HepG2 (cell line): ENCODE results near the gene FBP1. TPM values are rescaled to one million over a fixed set of nuclear protein-coding genes. Genes with fewer than 3 reads are reported as not detected.
A peak's percentile ranks its signal among the peaks of the same experiment; 100 is the strongest.

ENCODE experiments used
- ATAC-seq: fragments of 200-7000 bp; cut with Tn5 transposase; 3 replicates; pipeline ENCODE4 v1.9.1; 2020; ENCODE audit warnings: mild to moderate bottlenecking, moderate library complexity
- BruUV-seq: library from RNA; stranded (reverse); fragments of 400-500 nt; replicated peaks from 2 replicates; lab custom pipeline; 2021; lab: Mats Ljungman, UMichigan
- CTCF ChIA-PET: fragments of 300-600 bp; formaldehyde crosslinking; extraction: SDS; loops from one replicate; lab custom pipeline; 2021; ENCODE audit warnings: low total read pairs, inconsistent platforms, low intra/inter-chr PET ratio; lab: Yijun Ruan, JAX
- POLR2A ChIA-PET: fragments of 350-600 bp; sonication (Branson Sonifier 250); formaldehyde crosslinking; loops from one replicate; lab custom pipeline; 2020; ENCODE audit warnings: antibody characterized with exemption, inconsistent platforms; lab: Yijun Ruan, JAX
- DNase-seq: peaks from one replicate; pipeline ENCODE4 v3.0.0-alpha.2; 2015; ENCODE audit warnings: low spot score
- FAIRE-seq: peaks from 3 replicates; lab custom pipeline; 2011; peaks lifted over from hg19 to GRCh38; lab: Jason Lieb, UNC
- H2AFZ ChIP-seq: one replicate; pipeline ENCODE4 v1.6.1; 2011; ENCODE audit warnings: low read length, inconsistent platforms
- H3K27ac ChIP-seq: fragments of 300-600 bp; 3 replicates; pipeline ENCODE4 v1.8.0; 2011; ENCODE audit warnings: mixed run types, mild to moderate bottlenecking, mixed read lengths, low read length, inconsistent platforms; ENCODE audit not compliant: insufficient read depth; ENCODE audit errors: extremely low read length
- H3K27me3 ChIP-seq, 2 experiments: fragments of 200-600 bp in 1 of 2; 2 replicates in 1 of 2; 3 replicates in 1 of 2; pipeline versions ENCODE4 v1.6.0 to v1.8.0; 2011; ENCODE audit warnings: low read length in 2 of 2, mild to moderate bottlenecking in 2 of 2, moderate library complexity in 2 of 2, inconsistent platforms in 1 of 2; ENCODE audit not compliant: insufficient read depth in 2 of 2, control insufficient read depth in 1 of 2
- H3K36me3 ChIP-seq, 2 experiments: fragments of 200-600 bp in 1 of 2; replicated peaks in 1 of 2; 2 replicates in 1 of 2; 3 replicates in 1 of 2; pipeline versions ENCODE4 v1.5.1 to v1.8.0; 2011; ENCODE audit warnings: low read length in 2 of 2, inconsistent platforms in 1 of 2; ENCODE audit not compliant: insufficient read depth in 2 of 2, control insufficient read depth in 1 of 2
- H3K4me1 ChIP-seq: 2 replicates; pipeline ENCODE4 v1.5.1; 2012; ENCODE audit warnings: low read length, inconsistent platforms; ENCODE audit not compliant: insufficient read depth
- H3K4me2 ChIP-seq: 2 replicates; pipeline ENCODE4 v1.6.0; 2011; ENCODE audit warnings: low read depth, low read length, inconsistent platforms
- H3K4me3 ChIP-seq, 3 experiments: fragments of 200-600 bp in 1 of 3; sonication (generic), shearing (Covaris generic) in 1 of 3; replicated peaks in 1 of 3; 2 replicates each; pipeline ENCODE4 v1.5.1; 2011 to 2016; ENCODE audit warnings: low read length in 3 of 3, inconsistent platforms in 2 of 3, low read depth in 2 of 3, mild to moderate bottlenecking in 2 of 3, control low read depth in 1 of 3, mixed read lengths in 1 of 3; ENCODE audit not compliant: insufficient read depth in 1 of 3
- H3K79me2 ChIP-seq: one replicate; pipeline ENCODE4 v1.6.1; 2011; ENCODE audit warnings: low read length, inconsistent platforms; ENCODE audit not compliant: insufficient read depth
- H3K9ac ChIP-seq: 2 replicates; pipeline ENCODE4 v1.6.0; 2011; ENCODE audit warnings: mild to moderate bottlenecking, low read depth, low read length, inconsistent platforms; ENCODE audit not compliant: insufficient read depth
- H3K9me3 ChIP-seq: 2 replicates; pipeline ENCODE4 v1.5.1; 2012; ENCODE audit warnings: mild to moderate bottlenecking, low read length
- H4K20me1 ChIP-seq: 2 replicates; pipeline ENCODE4 v1.6.0; 2011; ENCODE audit warnings: inconsistent platforms, mild to moderate bottlenecking, low read length, moderate library complexity; ENCODE audit not compliant: insufficient read depth
- MAFK ChIP-seq, 2 experiments: IDR thresholded peaks in 1 of 2; conservative IDR thresholded peaks in 1 of 2; 2 replicates each; pipeline ENCODE4 v1.6.1; 2011; ENCODE audit warnings: improper control_type of control experiment in 2 of 2, low read length in 2 of 2
- NFYB ChIP-seq: sonication (generic); formaldehyde crosslinking; IDR thresholded peaks from 2 replicates; pipeline ENCODE4 v1.4.0; 2020; ENCODE audit warnings: missing genetic modification reagents
- SRSF9 ChIP-seq: fragments of 200-400 bp; formaldehyde crosslinking; IDR thresholded peaks from 2 replicates; pipeline ENCODE4 v1.6.1; 2018; ENCODE audit warnings: borderline replicate concordance, mild to moderate bottlenecking, low read depth, low read length; ENCODE audit not compliant: insufficient read depth, poor library complexity, severe bottlenecking
- ZKSCAN5 ChIP-seq: sonication (generic); formaldehyde crosslinking; IDR thresholded peaks from 2 replicates; pipeline ENCODE4 v1.5.1; 2020; ENCODE audit warnings: mild to moderate bottlenecking, missing genetic modification reagents
- ZNF460 ChIP-seq: sonication (generic); formaldehyde crosslinking; IDR thresholded peaks from 2 replicates; pipeline ENCODE4 v1.5.1; 2020; ENCODE audit warnings: missing genetic modification reagents, mild to moderate bottlenecking, borderline replicate concordance
- WGBS: methylation state at CpG from one replicate; pipeline ENCODE4 v1.1.6; 2017; ENCODE audit warnings: low lambda C conversion rate; 5-methylcytosine and 5-hydroxymethylcytosine counted together
- in situ Hi-C: cut with HindIII; loops from 2 replicates; pipeline ENCODE4 v1.10.0; 2017; ENCODE audit warnings: low pct_unique_long_range_greater_than_20kb; ENCODE audit not compliant: extremely low pct_ligation_motif_present
- intact Hi-C: fragments of 100-400 bp; cut with micrococcal nuclease; formaldehyde crosslinking; loops from one replicate; pipeline ENCODE4 v1.10.0; 2022; ENCODE audit not compliant: unreplicated experiment
- polyA plus RNA-seq, 8 experiments: library from polyadenylated mRNA; depleted of rRNA in 3 of 8; stranded (reverse) in 7 of 8; unstranded in 1 of 8; fragments of >200 nt; fragmentation: Illumina TruSeq in 4 of 8; extraction: Trizol in 4 of 8; gene quantifications; 2 replicates each; pipeline versions ENCODE4 v1.2.1 to v1.2.3, GENCODE V29; 2011 to 2016; ENCODE audit warnings: low read depth in 4 of 8, missing spikeins in 1 of 8, mixed read lengths in 1 of 8; ENCODE audit not compliant: insufficient read depth in 1 of 8
- total RNA-seq, 5 experiments: library from RNA; depleted of rRNA; stranded (reverse); fragments of >200 nt; fragmentation: Illumina TruSeq; extraction: Trizol; gene quantifications; 2 replicates each; pipeline ENCODE4 v1.2.3, GENCODE V29; 2016; ENCODE audit warnings: low read depth in 1 of 5

The FBP1 gene
- total and polyA plus RNA-seq, 2 of the 13 experiments (the other 11 are each of a cell fraction or from before 2014, with no cell fraction given): 0.29 to 0.53 TPM

GRCh38 chr9:94676446-94677131 lies 37.3 kb upstream of the FBP1 start:
- ATAC-seq (no peak), DNase-seq (no peak), FAIRE-seq (no peak)
- Histone ChIP-seq H3K4me1 (peaks cover 20% of the 10 kb centered on the region), H3K9me3 (no peaks in the 10 kb centered on the region), H3K27me3 (no peaks in the 10 kb centered on the region), H3K4me3 (no peak overlapping the region), H3K27ac (no peak overlapping the region), H3K79me2 (no peaks in the 10 kb centered on the region), H3K9ac (no peak overlapping the region), H2AFZ (no peak overlapping the region), H3K4me2 (no peak overlapping the region), H3K36me3 (no peaks in the 10 kb centered on the region), H4K20me1 (no peaks in the 10 kb centered on the region)
- ChIA-PET POLR2A (no interaction called here), CTCF (no interaction called here)
- intact Hi-C loops: no loop called here
- TF ChIP-seq MAFK (conservative IDR thresholded peaks at IDR 0.05 in 1 of 2, IDR thresholded peaks at IDR 0.05 in 1 of 2; ENCODE audit: low read length in 2 of 2): 0 out of 4 replicates have a peak, but pooled peaks of 1 of the 2 experiments have one; percentile 18
- TF ChIP-seq ZKSCAN5: no peak
- no peak for TF ChIP-seq SRSF9
- TF ChIP-seq NFYB (CRISPR knock-in tag): peak; percentile 42; the same call in 1 of the 2 replicates
- WGBS: 58% methylated on average over 8 of the region's 9 CpGs
- no TSS peak for BruUV-seq
- in situ Hi-C loops: no loop called here

GRCh38 chr9:94675008-94675881 lies 35.9 kb upstream of the FBP1 start:
- H2AFZ ChIP-seq: no peak overlapping the region
- 38% methylated on average over 7 of the region's 7 CpGs for WGBS
- H3K9ac ChIP-seq: no peak overlapping the region
- peaks cover 12% of the 10 kb centered on the region; the same call in 1 of the 2 replicates for H3K4me1 ChIP-seq
- in situ Hi-C loops: no loop called here
- H3K27ac ChIP-seq: no peak overlapping the region
- H4K20me1 ChIP-seq: no peaks in the 10 kb centered on the region
- H3K36me3 ChIP-seq: no peaks in the 10 kb centered on the region
- ATAC-seq (no peak), FAIRE-seq (no peak)
- intact Hi-C loops: no loop called here
- no peak overlapping the region for H3K4me2 ChIP-seq
- no peak overlapping the region for H3K4me3 ChIP-seq
- CTCF ChIA-PET: no interaction called here
- no peaks in the 10 kb centered on the region for H3K9me3 ChIP-seq
- POLR2A ChIA-PET: no interaction called here
- H3K27me3 ChIP-seq: no peaks in the 10 kb centered on the region
- TF ChIP-seq MAFK (conservative IDR thresholded peaks at IDR 0.05 in 1 of 2, IDR thresholded peaks at IDR 0.05 in 1 of 2; ENCODE audit: low read length in 2 of 2) (peak; percentile 14 to 32; a peak in 2 of 4 replicates), ZNF460 (CRISPR knock-in tag) (no peak)
- TF ChIP-seq, all 625 proteins: peak for 1
- BruUV-seq: no TSS peak
- DNase-seq: no peak
- no peaks in the 10 kb centered on the region for H3K79me2 ChIP-seq
